Activated CD4-positive, CD25-positive, alpha-beta regulatory T cell treated with anti-CD3 and anti-CD28 coated beads, Interleukin-2, amount 50 U/mL, for 24 hours (primary cell): ENCODE data around the gene L2HGDH.
"Not testable (repeated sequence)": the region's sequence is repeated elsewhere in the genome, so short reads cannot be mapped to it uniquely, and the experiment has no call there.

Experiments
- ATAC-seq, 2 donors: fragments of 150-1000 bp; cut with Tn5 transposase; one replicate each; pipeline ENCODE4 v1.10.0; 2021; ENCODE audit warnings: mild to moderate bottlenecking in 1 of 2, moderate library complexity in 1 of 2

Gene L2HGDH

GRCh38 chr14:50311972-50312733 lies at the start of gene L2HGDH, which contains the start of gene DMAC2L:
TSS of gene L2HGDH (minus strand) at chr14:50312229. CDS start at chr14:50312150, 79 bp downstream.
TSS of gene DMAC2L (plus strand) at chr14:50312324. CDS start at chr14:50321488, 9,164 bp downstream.
- ATAC-seq: peak; percentile 93 to 96

GRCh38 chr14:50360851-50361250 lies 48.8 kb upstream of the L2HGDH start:
- ATAC-seq: no peak

- no peak for ATAC-seq
Measured at GRCh38 chr14:50360093-50360492, 48.1 kb upstream of the L2HGDH start.

- no peak for ATAC-seq
Measured at GRCh38 chr14:50359631-50360030, 47.6 kb upstream of the L2HGDH start.

GRCh38 chr14:50357753-50358395 lies 45.8 kb upstream of the L2HGDH start:
- ATAC-seq: no peak

GRCh38 chr14:50357124-50357523 lies 45.1 kb upstream of the L2HGDH start:
- ATAC-seq: no peak

GRCh38 chr14:50356283-50356682 lies 44.3 kb upstream of the L2HGDH start:
- not testable (repeated sequence) for ATAC-seq

GRCh38 chr14:50355692-50356091 lies 43.7 kb upstream of the L2HGDH start:
- peak in 1 of 2 donors; percentile 51 for ATAC-seq

- ATAC-seq: no peak
Measured at GRCh38 chr14:50354527-50354926, 42.5 kb upstream of the L2HGDH start.

GRCh38 chr14:50353126-50353525 lies 41.1 kb upstream of the L2HGDH start:
- ATAC-seq: no peak

GRCh38 chr14:50352584-50352983 lies 40.6 kb upstream of the L2HGDH start:
- no peak for ATAC-seq

- no peak for ATAC-seq
Measured at GRCh38 chr14:50350975-50351374, 38.9 kb upstream of the L2HGDH start.

- ATAC-seq: no peak
Measured at GRCh38 chr14:50348933-50349332, 36.9 kb upstream of the L2HGDH start.

- ATAC-seq: no peak
Measured at GRCh38 chr14:50347521-50347920, 35.5 kb upstream of the L2HGDH start.

GRCh38 chr14:50345846-50346422 lies 33.9 kb upstream of the L2HGDH start:
- ATAC-seq: no peak

- ATAC-seq: no peak
Measured at GRCh38 chr14:50344876-50345563, 33.0 kb upstream of the L2HGDH start.

GRCh38 chr14:50344116-50344775 lies 32.2 kb upstream of the L2HGDH start:
- peak; percentile 96 to 99 for ATAC-seq

GRCh38 chr14:50343434-50343833 lies 31.4 kb upstream of the L2HGDH start:
- ATAC-seq: no peak

- ATAC-seq: no peak
Measured at GRCh38 chr14:50342221-50343078, 30.4 kb upstream of the L2HGDH start.

- no peak for ATAC-seq
Measured at GRCh38 chr14:50340963-50341362, 28.9 kb upstream of the L2HGDH start.

GRCh38 chr14:50340045-50340444 lies 28.0 kb upstream of the L2HGDH start:
- no peak for ATAC-seq
